HS-27A (cell line): ENCODE data around the gene SMAD7.
A peak's percentile ranks its signal among the peaks of the same experiment; 100 is the strongest.

Experiments used
- DNase-seq: peaks from one replicate; pipeline ENCODE4 v3.0.0-alpha.2; 2012; ENCODE audit warnings: low read depth, missing footprints

The SMAD7 gene

GRCh38 chr18:48929941-48930713, 20.6 kb downstream of the SMAD7 start:
- no peak for DNase-seq

- no peak for DNase-seq
Measured at GRCh38 chr18:48929212-48929612, 21.6 kb downstream of the SMAD7 start.

GRCh38 chr18:48928787-48929186, 22.0 kb downstream of the SMAD7 start:
- no peak for DNase-seq

GRCh38 chr18:48927286-48928080, 23.3 kb downstream of the SMAD7 start:
- no peak for DNase-seq

- no peak for DNase-seq
Measured at GRCh38 chr18:48926420-48926857, 24.3 kb downstream of the SMAD7 start.

DNA sequence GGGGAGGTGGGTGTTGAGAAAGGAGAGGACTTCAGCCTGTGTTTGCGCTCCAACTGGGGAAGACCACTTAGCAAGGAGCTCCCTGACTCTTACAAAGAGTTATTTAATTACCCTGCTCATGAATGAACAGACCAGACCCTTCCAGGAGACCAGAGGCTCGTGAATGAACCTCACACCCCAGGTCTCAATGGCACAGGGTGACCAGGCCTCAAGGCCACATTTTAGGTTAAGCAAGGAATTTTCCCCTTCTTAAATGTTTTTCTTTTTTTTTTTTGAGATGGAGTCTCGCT, 25.3 kb downstream of the SMAD7 start:
- DNase-seq, result no peak

DNA sequence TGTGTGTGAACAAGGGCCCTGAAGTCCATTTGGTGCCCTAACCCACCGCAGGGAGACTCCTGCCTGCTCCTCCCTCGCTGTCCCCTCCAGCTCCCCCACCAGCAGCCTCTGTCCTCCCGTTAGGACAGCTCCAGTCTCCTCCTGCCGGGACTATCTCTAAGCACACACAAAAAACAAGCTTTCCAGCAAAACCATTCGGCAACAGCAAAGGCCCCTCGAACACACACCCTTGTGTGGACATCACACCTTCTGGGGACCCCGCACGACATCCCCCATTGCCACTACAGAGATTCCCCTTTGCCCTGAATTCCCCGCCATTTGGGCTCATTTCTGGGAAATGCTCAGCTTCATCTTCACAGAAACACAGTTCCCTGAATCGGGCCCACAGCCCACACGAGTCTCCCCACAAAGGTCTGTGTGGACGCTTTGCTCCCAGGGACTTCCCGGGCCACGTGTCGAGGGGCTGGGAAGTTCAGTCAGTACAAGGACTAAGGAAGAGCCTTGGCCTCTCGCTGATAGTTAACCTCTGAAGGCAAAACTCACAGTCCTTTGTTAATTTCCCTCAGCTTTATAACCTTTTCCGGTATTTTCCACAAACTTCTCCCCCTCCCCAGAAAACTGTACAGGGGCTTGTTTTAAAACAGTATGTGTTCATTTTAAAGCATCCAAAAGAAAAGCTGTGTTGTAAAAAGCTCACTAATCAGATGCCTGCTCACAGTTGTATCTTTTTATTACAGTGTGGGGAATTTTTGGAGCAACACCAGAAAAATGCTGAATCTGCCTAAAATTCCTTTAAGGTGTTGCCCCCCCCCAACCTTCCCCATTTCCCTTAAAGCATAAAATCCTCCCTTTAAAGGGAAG, 25.9 kb downstream of the SMAD7 start:
- no peak for DNase-seq

DNA sequence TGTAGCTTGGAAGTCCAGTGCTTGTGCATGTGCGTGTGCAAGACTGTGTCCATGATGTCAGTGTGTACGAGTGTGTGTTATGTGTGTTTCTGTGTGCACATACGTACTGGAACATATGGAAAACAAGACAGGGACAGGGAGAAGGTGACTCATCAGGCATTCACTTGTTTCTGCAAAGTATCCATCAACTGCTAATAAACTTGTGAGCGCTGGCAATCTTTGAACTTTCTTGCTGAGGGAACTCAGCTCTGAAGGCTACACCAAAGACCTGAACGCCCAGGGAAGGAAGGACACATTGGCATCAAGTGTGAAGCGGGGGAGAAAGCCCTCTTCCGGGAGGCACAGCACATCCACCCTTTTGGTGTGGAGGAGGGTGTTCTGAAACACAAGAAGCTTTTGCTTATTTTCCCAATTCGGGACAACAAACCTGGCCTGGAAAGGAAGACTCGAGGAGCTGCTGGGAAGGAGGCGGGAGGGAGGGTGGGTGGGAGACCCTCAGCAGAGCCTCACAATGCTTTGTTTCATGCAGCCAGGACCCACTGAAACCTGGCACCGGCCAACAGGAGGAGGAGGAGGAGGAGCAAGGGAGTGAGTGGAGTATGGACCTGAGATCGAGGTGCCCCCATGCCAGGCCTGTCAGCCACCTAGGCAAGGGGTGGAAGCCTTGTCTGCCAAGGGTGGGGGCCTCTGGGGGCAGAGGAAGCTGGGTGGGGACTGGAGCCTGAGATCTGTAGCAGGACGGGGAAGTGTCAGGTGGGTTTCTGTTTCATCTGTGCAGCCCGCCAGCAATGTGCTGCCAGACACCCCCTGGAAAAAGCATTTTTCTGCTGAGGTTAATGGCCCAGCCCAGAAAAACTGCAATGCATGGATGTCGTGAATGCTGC, 26.8 kb downstream of the SMAD7 start:
- DNase-seq, result no peak

DNA sequence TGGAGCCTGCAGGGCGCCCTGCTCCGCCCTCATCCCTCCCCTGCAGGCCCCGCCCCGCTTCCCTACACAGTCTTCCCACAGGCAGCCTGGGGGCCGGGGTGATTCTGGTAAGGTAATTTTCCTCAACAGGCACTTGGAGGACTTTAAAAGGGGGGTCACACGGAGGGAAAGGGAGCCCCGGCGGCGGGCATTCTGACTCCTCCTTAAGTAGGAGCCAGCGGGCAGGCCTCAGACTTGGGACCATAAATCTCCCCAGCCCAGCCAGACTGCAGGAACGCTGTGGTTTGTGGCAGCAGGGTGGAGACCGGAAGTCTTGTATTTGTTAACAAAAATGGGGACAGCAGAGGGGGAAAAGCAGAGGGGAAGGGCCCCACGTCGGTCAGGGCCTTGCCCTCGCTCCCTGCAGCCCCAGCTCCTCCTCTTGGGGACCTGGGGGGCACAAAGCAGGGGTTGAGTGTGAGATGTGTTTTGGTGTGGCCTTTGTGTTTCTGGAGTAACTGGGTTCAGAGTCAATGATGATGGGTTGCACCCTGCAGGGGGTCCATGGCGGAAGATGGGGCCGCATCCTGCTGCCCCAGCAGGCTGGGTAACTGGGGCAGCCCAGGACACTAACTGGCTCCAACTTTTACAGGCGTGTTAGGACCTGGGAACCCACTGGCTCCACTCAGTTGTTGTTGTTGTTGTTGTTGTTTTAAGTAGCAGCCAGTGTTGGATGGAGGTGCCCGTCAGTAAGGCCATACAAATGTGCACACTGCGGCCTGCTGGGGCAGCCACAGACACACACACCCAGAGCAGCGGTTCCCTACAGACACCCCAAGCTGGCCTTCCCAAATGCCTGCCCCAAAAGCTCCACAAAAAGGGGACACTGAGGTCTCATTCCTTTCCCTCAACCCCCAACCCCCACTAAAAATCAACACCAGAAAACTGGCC, 27.7 kb downstream of the SMAD7 start:
- peak; percentile 66 for DNase-seq

DNA sequence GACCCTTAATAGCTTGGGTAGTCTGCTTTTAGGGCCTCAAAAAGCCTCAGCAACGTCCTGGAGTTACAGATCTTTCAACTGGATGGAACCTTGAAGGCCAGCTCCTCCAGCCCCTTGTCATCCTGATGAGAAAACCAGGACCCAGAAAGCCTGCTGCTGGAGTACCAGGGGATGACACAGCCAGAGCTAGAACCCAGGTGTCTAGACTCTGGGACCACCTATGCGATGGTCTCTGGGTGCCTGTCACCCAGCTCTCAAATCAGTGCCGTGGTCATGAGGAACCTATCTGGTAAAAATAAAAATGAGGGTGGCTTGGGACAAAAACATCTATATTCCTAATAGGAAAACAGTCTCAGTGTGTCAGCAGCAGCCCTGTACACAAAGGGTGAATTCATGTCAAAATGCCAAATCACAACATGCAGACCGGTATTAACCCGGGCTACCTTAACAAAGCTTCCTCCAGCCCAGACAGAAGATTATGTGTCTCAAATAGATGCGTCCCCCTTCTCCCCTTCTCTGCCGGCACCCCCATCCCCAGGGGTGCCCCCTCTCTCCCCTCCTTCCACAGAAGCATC, 28.5 kb downstream of the SMAD7 start:
- DNase-seq, result no peak

DNA sequence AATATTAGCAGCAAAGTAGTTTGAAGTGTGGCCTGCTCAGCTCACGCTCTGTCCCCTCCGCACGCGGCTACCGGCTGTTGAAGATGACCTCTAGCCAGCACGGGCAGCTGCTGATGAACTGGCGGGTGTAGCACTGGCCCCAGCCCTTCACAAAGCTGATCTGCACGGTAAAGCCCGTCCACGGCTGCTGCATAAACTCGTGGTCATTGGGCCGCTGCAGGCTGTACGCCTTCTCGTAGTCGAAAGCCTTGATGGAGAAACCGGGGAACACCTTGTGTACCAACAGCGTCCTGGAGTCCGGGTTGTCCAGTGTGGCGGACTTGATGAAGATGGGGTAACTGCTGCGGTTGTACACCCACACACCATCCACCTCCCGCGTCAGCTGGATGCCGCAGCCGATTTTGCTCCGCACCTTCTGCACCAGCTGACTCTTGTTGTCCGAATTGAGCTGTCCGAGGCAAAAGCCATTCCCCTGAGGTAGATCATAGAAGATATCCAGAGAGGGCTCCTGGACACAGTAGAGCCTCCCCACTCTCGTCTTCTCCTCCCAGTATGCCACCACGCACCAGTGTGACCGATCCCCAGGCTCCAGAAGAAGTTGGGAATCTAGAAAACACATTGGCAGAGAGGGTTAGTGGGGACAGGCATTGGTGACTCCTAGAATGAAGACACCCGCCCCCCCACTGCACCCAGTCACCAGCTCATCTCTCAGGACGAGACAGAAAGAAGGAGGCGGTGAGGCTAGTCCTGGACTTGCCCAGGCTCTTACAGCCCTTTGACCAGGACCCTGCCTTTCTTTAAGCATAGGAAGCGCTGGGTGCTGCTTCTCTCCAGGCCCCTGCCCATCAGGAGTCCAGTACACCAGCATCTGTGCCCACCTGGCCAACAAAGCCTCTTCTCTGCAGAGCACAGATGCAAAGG, 29.2 kb downstream of the SMAD7 start:
- no peak for DNase-seq

DNA sequence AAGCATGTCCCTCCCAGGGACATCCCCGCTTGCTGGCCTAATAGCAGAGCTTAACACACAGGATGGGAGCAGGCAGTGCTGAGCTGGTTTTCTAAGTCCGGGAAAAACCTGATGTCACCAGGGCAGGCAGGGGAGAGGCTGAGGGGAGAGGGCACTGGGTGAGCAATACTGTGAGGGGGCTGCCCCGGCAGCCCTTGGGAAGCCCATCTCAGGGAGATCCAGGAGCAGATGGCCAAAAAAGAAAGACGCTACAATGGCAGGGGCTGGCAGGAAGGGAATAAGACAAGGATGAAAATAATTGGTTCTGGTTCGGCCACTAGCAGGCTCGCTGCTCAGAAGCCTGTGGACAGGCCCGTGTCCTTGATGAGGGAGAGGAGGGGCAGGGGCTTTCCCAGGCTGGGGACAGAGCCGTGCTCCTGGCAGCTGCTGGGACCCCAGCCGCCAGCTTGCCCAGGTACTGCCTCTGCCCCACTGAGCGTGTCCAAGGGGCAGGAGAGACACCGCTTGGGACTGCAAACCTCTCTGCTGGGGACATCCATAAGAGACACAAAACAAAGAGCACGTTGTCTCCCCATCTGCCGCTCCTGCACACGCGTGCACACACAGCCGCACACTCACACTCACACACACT, 30.2 kb downstream of the SMAD7 start:
- no peak for DNase-seq

DNA sequence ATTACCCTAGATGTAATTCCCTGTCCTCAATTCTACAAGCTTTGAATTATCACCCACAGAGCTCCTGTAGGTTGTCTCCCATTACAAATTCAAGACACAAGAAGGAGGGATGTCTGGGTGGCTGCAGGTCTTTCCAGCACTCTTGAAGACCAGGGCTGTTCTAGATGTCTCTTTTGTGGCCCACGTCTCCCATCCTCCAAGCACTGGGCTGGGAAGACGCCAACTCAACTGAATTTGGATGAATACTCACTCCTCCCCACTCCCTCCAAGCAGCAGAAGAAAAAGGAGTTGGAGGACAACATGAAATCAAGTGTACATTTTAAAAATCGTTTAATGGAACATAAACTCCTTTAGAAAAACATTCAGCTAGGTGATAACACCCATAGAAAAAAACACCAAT, 31.2 kb downstream of the SMAD7 start:
- DNase-seq, result no peak

DNA sequence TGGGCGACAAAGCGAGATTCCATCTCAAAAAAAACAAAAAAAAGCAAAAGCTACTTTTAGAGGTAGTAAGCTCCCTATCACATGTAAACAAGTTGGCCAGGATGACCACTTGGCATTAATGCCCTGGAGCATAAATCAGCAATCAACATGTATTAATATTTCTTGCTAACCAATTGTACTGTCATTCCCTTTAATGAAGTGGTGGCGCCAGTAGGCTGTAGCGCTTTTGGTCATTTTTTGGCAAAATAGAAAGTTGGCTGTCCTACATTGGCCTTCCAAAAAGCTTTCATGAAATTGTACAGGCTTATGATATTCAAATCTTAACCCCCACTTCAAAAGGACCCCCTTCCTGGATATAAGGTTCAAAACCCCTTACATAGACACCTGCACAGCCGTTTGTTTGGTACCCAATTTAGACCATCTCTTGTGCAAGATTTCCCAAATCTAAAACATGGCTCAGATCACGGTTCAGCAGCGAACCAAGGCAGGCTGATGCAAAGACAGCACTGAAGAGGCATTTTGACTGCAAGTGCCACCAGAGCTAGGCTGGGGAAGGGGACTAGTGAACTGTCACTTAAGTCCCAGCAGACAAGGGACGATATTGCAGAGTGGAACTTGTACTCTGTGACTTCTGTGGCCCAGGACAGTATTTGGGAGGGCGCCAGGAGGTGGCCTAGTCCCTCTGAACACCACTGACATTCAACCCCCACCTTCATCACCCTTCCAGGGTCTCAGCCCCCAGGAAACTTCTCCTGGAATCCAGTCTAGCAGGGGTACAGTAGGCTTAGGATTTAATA, 31.9 kb downstream of the SMAD7 start:
- no peak for DNase-seq

GRCh38 chr18:48917579-48918517, 32.9 kb downstream of the SMAD7 start:
- no peak for DNase-seq

- DNase-seq, result no peak
Measured at GRCh38 chr18:48915626-48916425, 34.9 kb downstream of the SMAD7 start.
